Sciatic nerve (tissue), 2 donors: Measurements from ENCODE around the gene BCAS3. TPM values are rescaled to one million over a fixed set of nuclear protein-coding genes. Genes with fewer than 3 reads are reported as not detected.
A peak's percentile ranks its signal among the peaks of the same experiment; 100 is the strongest.
"Not testable (repeated sequence)": the region's sequence is repeated elsewhere in the genome, so short reads cannot be mapped to it uniquely, and the experiment has no call there.

Experiments
- ATAC-seq: fragments of 200-7000 bp; cut with Tn5 transposase; one replicate; pipeline ENCODE4 v1.9.1; 2020; ENCODE audit warnings: mild to moderate bottlenecking, moderate library complexity
- DNase-seq: peaks from one replicate; pipeline ENCODE4 v3.0.0-alpha.2; 2020; ENCODE audit warnings: low spot score
- intact Hi-C: fragments of 100-400 bp; cut with DNase I; formaldehyde crosslinking; loops from one replicate; pipeline ENCODE4 v1.14.2; 2022
- total RNA-seq: library from RNA; stranded (reverse); fragmentation: NEBNext Ultra II Directional; extraction: Animal tissue kit (Norgen Biotek cat#: 25700); gene quantifications from one replicate; pipeline ENCODE4 v1.2.1, GENCODE V29; 2021
- donor health status: DM: no; HTN: no; CAD: no.
- donor health status: DM: no; HTN: no; CAD: no.

Gene BCAS3
- total RNA-seq, 1 donor from 2014 or later, result 42.5 TPM

DNA sequence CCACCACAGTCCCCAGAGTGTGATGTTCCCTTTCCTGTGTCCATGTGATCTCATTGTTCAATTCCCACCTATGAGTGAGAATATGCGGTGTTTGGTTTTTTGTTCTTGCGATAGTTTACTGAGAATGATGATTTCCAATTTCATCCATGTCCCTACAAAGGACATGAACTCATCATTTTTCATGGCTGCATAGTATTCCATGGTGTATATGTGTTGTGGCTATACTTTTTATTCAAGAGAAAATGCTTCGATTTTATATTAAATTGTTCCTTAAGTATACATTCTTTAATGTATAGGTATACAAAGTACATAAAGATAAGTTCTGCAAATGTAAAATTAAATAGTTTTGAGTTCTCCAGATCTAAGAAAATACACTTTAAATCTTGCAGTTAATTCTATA is 328.3 kb downstream of the BCAS3 start:
- DNase-seq, intact Hi-C loops, ATAC-seq: not testable (repeated sequence)

DNA sequence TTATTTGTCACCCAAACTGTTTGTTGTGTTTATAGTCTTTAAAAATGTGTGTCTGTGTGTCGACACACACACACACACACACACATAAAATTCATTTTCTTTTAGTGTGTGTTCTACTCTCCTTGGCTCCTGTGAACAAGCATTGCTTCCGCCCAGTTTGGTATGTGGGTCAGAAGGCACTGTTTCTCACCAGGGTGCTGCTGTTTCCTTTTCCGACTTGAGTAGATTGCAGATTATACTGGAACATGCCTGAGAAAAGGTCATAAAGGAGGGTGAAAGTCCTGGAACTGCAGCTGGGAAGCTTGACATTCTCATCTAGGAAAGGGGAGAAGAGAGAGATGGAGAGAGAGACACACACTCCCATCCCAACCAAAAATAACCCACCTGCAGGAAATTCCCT is 330.3 kb downstream of the BCAS3 start:
- intact Hi-C loops, result no loop called here
- ATAC-seq (peak; percentile 71), DNase-seq (no peak)

DNA sequence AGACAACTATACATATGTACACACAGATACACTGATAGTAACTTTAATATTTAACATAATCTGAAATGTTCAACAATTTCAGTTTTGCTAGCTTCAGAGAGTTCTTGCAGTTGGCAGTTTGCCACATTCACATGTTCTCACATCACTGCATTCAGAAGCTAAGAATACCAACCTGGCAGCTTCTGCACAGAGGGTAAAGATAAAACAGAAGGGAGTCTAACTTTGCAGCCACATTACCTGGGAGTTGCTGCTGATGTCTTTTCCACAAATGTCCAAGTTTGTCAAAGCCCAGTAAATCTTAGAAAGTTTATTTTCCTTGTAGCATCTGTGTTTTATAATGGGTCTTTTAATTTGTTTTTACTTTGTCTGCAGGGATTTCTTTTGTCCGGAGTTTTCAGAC is 332.0 kb downstream of the BCAS3 start:
- no peak for ATAC-seq
- DNase-seq, result no peak
- intact Hi-C loops, result loop anchor here (10.0 kb wide), 1 partner anchor 385 kb away; the partner anchor contains the start of gene TBX2

DNA sequence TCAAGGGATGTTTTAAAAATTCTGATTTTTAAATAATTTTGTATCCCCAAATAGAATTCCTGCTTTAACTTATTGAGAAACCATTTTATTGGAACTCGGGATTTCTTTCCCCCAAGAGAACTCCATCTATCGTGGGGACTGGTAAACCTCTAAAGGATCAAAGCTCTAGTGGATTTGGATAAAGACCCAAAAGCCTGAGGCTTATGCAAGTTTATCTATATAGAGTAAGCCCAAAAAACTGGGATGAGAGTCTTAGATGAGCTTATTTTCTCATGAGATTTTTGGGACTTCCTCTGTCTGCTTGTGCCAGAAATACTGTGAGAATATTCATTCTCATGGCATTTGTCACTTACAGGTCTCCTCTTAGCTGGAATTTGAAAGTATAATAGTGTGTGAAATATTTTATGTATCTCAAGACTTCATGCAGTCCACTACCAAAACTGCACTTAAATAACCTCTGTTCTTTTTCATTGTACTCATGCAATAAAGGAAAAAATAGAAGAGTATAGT is 333.1 kb downstream of the BCAS3 start:
- no peak for ATAC-seq
- no peak for DNase-seq
- intact Hi-C loops, result loop anchor here (10.0 kb wide), 1 partner anchor 384 kb away; the partner anchor contains the start of gene TBX2

DNA sequence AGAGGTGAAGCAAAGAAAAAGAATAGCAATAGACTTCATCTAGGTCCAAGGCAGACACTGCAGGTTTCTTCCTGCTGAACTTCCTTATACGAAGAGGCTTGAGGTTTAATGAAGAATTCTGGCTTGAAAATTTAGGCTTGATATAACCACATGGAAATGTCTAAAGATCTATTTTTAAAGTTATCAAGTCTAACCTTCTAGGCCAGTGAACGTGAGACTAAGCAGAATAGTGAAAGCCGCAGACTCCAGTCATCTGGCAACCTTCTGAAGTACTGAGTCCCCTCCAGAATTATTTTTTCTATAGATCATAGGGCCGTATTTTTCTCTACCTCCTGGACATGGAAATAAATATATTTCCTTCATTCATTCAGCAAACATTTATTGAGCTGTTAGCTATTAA is 333.6 kb downstream of the BCAS3 start:
- intact Hi-C loops, result loop anchor here (10.0 kb wide), 1 partner anchor 384 kb away; the partner anchor contains the start of gene TBX2
- DNase-seq, result no peak
- no peak for ATAC-seq

DNA sequence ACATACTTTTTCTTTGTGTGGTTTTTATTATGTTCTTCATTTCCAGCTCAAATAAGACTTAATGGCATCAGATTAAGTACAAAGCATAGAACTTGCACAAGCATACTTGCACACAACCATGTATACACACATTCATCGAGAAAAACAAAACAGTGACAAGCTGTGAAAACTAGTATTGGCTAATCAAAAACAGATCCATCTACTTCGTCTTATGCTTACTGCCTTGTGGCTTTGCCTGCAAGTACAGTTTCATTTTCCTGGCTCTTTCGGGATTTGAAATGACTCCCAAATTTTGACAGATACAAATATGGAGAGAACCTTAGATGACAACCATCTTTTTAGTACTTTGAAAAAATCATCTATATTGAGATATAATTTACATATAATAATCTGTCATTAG is 338.3 kb downstream of the BCAS3 start:
- DNase-seq (no peak), ATAC-seq (no peak)
- intact Hi-C loops, result loop anchor here (10.0 kb wide), 1 partner anchor 379 kb away; the partner anchor contains the start of gene TBX2

DNA sequence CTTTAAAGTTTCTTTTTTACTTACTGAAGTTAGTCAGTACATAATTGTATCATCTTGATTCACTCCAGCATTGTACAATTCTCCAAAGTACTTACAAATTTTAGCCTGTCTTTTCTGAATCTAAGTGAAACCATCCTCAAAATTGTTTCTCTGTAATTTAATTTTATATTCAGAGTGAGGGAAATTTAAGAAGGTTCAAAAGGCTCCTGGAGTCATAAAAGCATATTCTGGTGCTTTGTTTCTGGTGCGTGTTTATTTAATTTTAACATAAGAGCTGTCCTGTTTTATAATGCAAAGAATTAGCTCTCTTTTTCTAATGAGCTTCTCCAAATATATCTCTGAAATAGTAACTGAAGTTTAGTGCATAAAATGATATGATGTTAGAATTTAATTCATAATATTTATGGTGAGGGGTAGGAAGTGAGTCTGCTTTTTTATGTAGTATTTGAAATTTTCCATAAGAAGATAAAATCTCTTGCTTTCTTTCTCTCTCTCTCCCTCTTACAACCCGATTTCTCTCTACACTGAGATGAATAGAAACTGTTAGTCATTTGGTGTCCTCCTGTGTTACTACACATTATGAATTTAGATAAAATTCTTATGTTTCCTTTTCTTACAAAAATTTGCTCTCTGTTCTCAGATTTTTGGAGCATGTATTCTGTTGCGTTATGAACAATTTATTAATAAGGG is 339.8 kb downstream of the BCAS3 start:
- intact Hi-C loops, result loop anchor here (10.0 kb wide), 1 partner anchor 377 kb away; the partner anchor contains the start of gene TBX2
- no peak for ATAC-seq

DNA sequence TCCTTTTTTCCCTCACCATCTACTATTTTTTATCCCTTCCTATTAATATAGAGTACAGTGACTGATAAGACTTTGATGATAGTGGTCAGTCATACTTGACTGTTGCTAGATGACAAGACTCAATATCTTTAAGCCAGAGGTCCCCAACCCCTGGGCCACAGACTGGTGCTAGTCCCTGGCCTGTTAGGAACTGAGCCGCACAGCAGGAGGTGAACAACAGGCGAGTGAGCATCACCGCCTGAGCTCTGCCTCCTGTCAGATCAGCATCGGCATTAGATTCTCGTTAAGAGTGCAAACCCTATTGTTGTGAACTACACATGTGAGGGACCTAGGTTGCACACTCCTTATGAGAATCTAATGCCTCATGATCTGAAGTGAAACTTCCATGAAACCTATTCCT is 341.3 kb downstream of the BCAS3 start:
- intact Hi-C loops, result loop anchor here (10.0 kb wide), 1 partner anchor 376 kb away; the partner anchor contains the start of gene TBX2
- no peak for ATAC-seq
- no peak for DNase-seq

More for the DNA sequence above, 339.8 kb downstream of the BCAS3 start:
- DNase-seq, result no peak

DNA sequence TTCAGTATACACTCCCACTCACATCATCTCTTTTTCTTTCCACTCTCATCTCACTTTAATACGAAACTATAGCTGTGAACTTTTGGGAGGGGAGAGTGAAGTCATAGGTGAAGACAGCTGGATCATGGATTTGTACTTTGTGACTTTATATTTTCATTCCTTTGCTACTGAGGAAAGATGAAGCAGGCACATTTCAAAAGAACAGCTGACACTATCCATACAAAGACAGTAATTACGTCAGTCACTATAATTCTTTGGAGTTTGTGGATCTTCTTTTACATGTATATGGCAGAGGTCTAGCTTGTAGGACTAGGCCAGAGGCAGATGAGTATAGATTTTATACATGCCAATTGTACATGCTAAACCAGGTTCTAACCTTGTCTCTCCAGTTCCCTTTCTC is 346.3 kb downstream of the BCAS3 start:
- no peak for DNase-seq
- ATAC-seq, result no peak
- intact Hi-C loops, result no loop called here

DNA sequence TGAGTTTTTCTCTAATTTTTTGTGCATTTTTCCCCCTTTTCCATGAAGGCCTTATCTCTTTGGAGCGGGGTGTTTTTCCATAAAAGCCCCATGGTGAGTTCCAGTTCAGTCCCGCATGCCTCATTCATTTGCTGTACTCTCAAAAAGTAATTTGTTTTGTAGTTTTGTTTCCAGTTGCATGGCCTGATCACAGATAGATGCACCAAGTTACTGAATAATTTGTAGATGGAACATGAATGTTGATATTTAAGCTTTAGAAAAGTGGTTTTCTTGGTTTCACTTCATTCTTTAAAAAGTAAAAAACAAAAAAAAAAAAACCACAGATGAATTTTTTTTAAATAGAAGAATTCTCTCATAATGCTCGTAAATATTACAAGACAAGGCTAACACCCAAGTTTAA is 349.2 kb downstream of the BCAS3 start:
- intact Hi-C loops, result no loop called here
- no peak for ATAC-seq

DNA sequence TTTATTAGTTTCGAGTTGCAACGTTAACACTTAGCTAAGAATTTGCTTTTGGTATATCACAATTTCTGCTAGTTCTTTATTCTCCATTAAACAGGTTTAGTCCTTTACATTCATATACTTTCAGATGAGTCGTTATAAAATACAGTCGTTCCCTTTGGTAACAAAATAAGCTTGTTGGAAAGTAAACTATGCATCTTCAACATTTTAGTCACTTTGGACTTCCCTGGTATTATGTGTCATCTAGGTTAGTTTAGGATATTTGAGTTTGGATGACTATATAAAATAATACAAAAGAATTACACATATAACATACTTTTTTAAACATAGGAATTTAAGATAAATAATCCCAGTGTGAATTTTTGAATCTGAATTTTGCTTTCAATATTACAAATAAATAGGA is 351.5 kb downstream of the BCAS3 start:
- intact Hi-C loops, result no loop called here
- ATAC-seq (no peak), DNase-seq (no peak)

More for the DNA sequence above, 349.2 kb downstream of the BCAS3 start:
- no peak for DNase-seq

DNA sequence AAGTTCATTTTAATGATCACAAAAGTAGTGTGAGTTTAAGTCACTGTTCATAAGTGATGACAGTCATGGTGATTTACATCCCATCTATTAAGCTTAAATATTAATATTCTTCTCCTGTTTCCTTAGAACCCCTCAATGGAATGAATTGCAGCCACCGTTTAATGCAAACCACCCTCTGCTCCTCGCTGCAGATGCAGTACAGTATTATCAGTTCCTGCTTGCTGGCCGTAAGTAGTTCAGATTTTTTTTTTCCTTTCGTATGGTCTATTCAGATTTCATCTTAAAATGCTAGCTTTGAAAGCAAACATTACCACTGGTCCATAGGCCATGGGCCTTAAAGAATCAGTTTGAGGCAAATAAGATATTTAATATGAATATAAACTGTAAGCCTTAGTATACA is 363.0 kb downstream of the BCAS3 start:
- intact Hi-C loops, result no loop called here
- DNase-seq (no peak), ATAC-seq (no peak)

DNA sequence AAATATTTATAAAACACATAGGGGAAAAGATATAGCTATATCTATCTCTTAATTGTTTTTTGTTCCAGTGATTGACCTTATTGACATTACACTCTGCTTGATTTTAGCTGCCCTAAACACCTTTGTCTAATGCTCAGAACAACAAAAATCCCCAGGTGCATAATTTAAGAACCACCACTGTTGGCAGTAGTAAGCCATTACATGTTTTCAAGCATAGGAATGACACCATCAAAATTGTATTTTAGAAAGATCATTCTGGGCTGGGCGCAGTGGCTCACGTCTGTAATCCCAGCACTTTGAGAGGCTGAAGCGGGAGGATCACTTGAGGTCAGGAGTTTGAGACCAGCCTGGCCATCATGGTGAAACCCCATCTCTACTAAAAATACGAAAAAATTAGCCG is 364.7 kb downstream of the BCAS3 start:
- not testable (repeated sequence) for ATAC-seq, DNase-seq
- intact Hi-C loops, result loop anchor here (1.0 kb wide), 1 partner anchor 22 kb away; no protein-coding TSS in a partner anchor

DNA sequence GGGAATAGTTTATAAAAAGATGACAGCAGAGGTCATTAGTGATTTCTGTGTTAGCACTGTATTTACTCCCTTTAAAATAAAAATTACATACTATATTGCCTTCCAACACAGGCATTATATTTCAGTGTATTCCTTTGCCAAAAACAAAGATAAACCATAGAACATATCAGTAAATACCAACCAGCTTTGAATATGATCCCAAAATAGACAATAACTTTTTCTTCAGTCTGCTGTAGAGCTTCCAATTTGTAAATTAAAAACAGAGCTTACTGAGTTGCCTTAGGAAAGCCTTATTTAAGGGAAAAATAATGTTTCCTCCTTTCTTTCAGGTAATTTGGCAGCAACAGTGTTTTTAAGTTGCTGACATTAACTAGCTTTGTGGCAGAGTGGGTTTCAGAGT is 369.9 kb downstream of the BCAS3 start:
- no peak for DNase-seq
- ATAC-seq, result no peak
- intact Hi-C loops, result no loop called here

DNA sequence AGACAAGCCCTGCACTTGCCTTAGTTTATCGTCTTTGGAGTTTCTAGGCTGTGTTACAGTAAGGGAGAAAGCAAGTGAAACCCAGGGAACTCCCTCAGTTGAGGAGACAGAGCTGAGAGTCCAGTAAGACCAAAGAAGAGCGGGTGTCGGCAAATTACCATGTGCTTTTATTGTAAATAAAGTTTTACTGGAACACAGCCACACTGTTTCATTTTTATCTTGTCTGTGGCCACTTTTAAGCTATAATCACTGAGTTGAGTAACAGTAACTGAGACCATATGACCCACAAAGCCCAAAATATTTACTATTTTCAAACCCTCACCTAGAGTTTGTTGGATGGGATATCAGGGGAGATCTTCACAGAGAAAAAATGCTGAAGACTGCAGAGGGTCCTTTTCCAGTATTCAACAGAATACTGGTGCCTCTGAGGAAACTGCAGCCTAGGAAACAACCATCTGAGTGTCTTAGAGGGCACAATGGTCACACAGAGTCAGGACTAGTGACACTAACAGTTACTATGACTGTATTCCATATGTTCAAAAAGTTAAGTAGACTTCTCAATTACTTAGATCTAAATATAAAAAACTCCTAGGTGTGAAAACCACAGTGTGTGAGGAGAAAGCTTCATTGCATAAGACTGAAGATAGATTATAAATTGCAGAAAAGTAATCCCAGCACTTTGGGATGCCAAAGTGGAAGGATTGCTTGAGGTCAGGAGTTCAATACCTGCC is 370.9 kb downstream of the BCAS3 start:
- ATAC-seq (no peak), DNase-seq (no peak)
- intact Hi-C loops, result no loop called here

DNA sequence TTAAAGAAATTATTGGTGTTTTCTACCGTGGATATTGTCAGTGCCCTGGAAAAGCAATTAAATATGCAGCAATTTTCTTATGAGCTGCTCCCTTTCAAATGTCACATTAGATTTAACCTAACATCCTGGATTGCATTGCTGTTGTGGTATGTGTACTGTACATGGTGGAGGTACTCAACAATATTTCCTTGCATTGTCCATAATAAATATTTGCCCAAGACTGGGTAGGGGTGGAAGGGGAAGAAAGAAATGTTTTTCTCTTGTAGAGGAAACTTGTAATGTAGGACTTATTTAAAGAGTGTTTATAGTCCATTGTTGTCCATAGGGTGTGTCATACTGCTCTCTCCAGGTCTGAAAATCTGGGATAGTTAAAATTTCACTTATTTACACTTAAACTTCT is 375.8 kb downstream of the BCAS3 start:
- no peak for ATAC-seq

DNA sequence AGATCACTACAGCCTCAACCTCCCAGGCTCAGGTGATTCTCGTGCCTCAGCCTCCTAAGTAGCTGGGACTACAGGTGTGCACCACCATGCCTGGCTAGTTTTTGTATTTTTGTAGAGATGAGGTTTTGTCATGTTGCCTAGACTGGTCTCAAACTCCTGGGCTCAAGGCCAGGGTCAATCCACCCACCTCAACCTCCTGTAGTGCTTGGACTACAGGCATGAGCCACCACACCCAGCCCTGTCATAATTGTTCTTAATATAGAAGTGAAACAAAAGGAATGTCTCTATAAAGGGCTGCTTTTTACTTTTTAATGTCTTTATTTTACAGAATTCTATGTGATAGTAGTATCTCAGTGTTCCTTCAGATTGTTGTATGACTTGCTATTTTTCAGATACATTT is 376.8 kb downstream of the BCAS3 start:
- ATAC-seq, result no peak
- no peak for DNase-seq
- intact Hi-C loops, result no loop called here

More for the DNA sequence above, 375.8 kb downstream of the BCAS3 start:
- intact Hi-C loops, result no loop called here
- DNase-seq, result no peak

DNA sequence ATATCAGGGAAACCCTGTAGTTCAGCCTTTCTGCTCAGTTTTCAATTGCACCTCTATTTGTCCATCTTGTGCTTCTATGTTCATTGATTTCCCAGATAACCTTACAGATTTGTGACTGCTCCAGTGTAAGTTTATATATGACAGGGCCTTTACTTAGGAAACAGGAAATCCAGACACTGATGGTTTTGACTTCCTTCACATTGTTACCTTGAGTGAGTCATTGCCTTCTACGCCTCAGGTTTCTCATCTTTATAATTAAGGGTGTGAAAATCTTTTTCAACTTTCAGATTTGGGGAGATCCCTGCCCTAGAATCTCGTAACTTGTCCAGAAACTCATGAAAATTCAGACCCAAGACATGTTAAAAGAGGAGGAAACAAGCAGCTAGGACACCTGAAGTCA is 379.6 kb downstream of the BCAS3 start:
- intact Hi-C loops, result no loop called here
- no peak for DNase-seq
- ATAC-seq, result no peak

DNA sequence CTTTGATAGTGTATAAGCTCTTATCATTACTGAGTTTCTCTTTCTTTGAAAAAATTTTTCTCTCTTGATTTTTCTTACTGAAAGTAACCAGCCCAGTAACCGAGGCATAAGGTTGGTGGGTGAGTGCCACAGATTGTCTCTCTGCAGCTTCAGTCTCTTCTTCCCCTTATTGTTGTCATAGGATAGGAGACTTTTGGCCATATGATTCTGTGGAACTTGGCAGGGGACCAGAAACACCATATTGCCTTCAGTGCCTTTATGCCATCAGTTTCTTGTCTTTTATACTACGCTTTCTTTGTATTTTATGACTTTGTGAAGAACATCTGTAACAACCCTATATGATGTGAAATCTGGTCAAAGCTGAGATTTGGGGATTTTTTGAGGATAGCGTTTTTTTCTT is 380.4 kb downstream of the BCAS3 start:
- intact Hi-C loops, result no loop called here
- DNase-seq (no peak), ATAC-seq (no peak)

DNA sequence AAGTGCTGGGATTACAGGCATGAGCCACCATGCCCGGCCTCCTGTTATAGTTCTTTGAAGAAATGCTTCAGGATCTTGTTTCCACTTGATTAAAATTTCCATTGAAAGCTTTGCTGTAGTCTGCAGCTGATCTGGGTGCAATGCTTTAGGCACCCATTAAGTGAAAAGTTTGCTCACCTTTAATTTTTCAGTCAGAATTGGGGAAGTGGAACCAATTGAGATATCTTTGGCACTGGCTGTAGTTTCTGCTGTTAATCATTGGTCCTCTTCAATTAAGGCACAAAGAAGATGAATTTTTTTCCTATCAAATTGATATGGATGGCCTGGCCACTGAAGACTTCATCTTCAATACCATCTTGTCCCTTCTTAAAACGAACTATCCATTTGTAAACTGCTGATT is 385.9 kb downstream of the BCAS3 start:
- ATAC-seq, result no peak
- no peak for DNase-seq
- intact Hi-C loops, result no loop called here
